SU-DHL-6 (cell line): ENCODE results near the gene GIPC2.

Experiments
- CTCF ChIP-seq: fragments of 200-600 bp; sonication (generic); IDR thresholded peaks from one replicate; pipeline ENCODE4 v1.5.1; 2017; ENCODE audit warnings: antibody characterized with exemption, mild to moderate bottlenecking, low read length, moderate library complexity; ENCODE audit not compliant: insufficient read depth, poor library complexity, severe bottlenecking
- EZH2phosphoT487 ChIP-seq: fragments of 200-600 bp; sonication (generic), shearing (Covaris generic); conservative IDR thresholded peaks from 2 replicates; pipeline ENCODE4 v1.6.1; 2018; ENCODE audit warnings: mild to moderate bottlenecking, antibody characterized with exemption, low read length, moderate library complexity, mixed read lengths

GRCh38 chr1:78048446-78048845 is 2.7 kb downstream of the GIPC2 start:
- no peak for TF ChIP-seq CTCF
- TF ChIP-seq EZH2phosphoT487: no peak
